ENCODE measurements around the gene GKAP1.
"Not testable (repeated sequence)": the region's sequence is repeated elsewhere in the genome, so short reads cannot be mapped to it uniquely, and the experiment has no call there.

- TF ChIP-seq CTCF, EZH2, EZH2phosphoT487 (IDR thresholded peaks at IDR 0.05): not testable (repeated sequence)
Measured at GRCh38 chr9:83809213-83809612, 8.4 kb downstream of the GKAP1 start.
